Karpas-422 (cell line): Measurements from ENCODE around the gene ZNF692. TPM values are rescaled to one million over a fixed set of nuclear protein-coding genes. Genes with fewer than 3 reads are reported as not detected.

ENCODE experiments used
- DNase-seq: peaks from one replicate; pipeline ENCODE4 v3.0.0-alpha.2; 2015
- H2AFZ ChIP-seq: fragments of 200-600 bp; sonication (generic); 2 replicates; pipeline ENCODE4 v1.6.1; 2014; ENCODE audit warnings: antibody characterized with exemption, low read length, mixed read lengths
- H3K27ac ChIP-seq: fragments of 200-600 bp; sonication (generic); 2 replicates; pipeline ENCODE4 v1.5.1; 2014; ENCODE audit warnings: mild to moderate bottlenecking, low read length, moderate library complexity
- H3K27me3 ChIP-seq: fragments of 200-600 bp; sonication (generic); 2 replicates; pipeline ENCODE4 v1.6.1; 2014; ENCODE audit warnings: low read length, mixed read lengths
- H3K36me3 ChIP-seq: fragments of 200-600 bp; sonication (generic); 2 replicates; pipeline ENCODE4 v1.6.1; 2014; ENCODE audit warnings: low read length, mixed read lengths; ENCODE audit not compliant: insufficient read depth
- H3K4me1 ChIP-seq: fragments of 200-600 bp; sonication (generic); 2 replicates; pipeline ENCODE4 v1.6.1; 2014; ENCODE audit warnings: mild to moderate bottlenecking, low read length, mixed read lengths
- H3K4me2 ChIP-seq: fragments of 200-600 bp; sonication (generic); 2 replicates; pipeline ENCODE4 v1.6.1; 2014; ENCODE audit warnings: low read length, low read depth, mild to moderate bottlenecking; ENCODE audit not compliant: poor library complexity, severe bottlenecking
- H3K4me3 ChIP-seq: fragments of 200-600 bp; sonication (generic); 2 replicates; pipeline ENCODE4 v1.5.1; 2014; ENCODE audit warnings: mild to moderate bottlenecking, antibody characterized with exemption, low read length, mixed read lengths
- H3K79me2 ChIP-seq: fragments of 200-600 bp; sonication (generic); 2 replicates; pipeline ENCODE4 v1.6.1; 2014; ENCODE audit warnings: mild to moderate bottlenecking, low read length, mixed read lengths
- H3K9ac ChIP-seq: fragments of 200-600 bp; sonication (generic); 2 replicates; pipeline ENCODE4 v1.6.0; 2014; ENCODE audit warnings: low read length
- H3K9me2 ChIP-seq: fragments of 200-600 bp; sonication (generic), shearing (Covaris generic); replicated peaks from 2 replicates; pipeline ENCODE4 v1.6.0; 2014; ENCODE audit warnings: mild to moderate bottlenecking, low read length, moderate library complexity; ENCODE audit not compliant: insufficient read depth
- H3K9me3 ChIP-seq: fragments of 300-700, 200-600 bp; sonication (generic); 2 replicates; pipeline ENCODE4 v1.6.1; 2014; ENCODE audit warnings: low read length, mixed read lengths
- H4K20me1 ChIP-seq: fragments of 200-600 bp; sonication (generic); 2 replicates; pipeline ENCODE4 v1.6.1; 2014; ENCODE audit warnings: mild to moderate bottlenecking, antibody characterized with exemption, low read length, low read depth; ENCODE audit not compliant: insufficient read depth
- total RNA-seq: library from RNA; depleted of rRNA; stranded (reverse); fragments of >200 nt; shearing (Covaris generic); gene quantifications from 2 replicates; pipeline ENCODE4 v1.2.3, GENCODE V29; 2014; ENCODE audit warnings: low replicate concordance

ZNF692 gene
- total RNA-seq, 1 experiment from 2014 or later: 27.2 TPM

DNA sequence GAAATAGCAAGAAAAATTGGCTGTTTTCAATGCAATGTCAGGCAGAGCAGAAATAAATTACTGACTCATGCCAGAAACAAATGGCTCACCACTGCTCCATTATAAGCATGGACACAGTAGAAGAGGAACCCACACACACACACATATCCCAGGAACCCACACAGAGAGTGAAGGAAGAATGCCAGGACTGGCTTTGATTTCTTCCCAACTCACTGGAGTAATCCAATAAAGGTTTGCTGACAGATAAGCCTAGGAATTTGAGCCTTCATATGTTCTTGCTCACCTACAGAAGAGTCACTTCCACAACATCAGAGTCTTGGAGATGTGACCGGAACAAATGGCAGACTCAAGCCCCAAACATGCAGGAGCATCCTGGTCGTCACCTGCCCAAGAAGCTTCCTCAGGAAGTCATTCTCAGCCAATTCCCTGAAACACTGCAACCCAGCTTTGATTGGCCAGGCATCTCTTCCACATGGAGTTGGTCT is 35.3 kb downstream of the ZNF692 start:
- Histone ChIP-seq H4K20me1 (no peaks in the 10 kb centered on the region; the same call in 1 of the 2 replicates), H3K9me3 (no peaks in the 10 kb centered on the region), H3K9ac (no peak overlapping the region; the same call in 1 of the 2 replicates), H3K4me1 (peaks cover 69% of the 10 kb centered on the region), H3K79me2 (peaks cover 62% of the 10 kb centered on the region), H3K4me3 (peak overlapping the region; percentile 70; the same call in 1 of the 2 replicates), H3K27ac (no peak overlapping the region; the same call in 1 of the 2 replicates), H3K4me2 (peak overlapping the region; percentile 80), H3K36me3 (no peaks in the 10 kb centered on the region; the same call in 1 of the 2 replicates), H3K27me3 (no peaks in the 10 kb centered on the region), H2AFZ (no peak overlapping the region), H3K9me2 (no peaks in the 10 kb centered on the region)
- no peak for DNase-seq

DNA sequence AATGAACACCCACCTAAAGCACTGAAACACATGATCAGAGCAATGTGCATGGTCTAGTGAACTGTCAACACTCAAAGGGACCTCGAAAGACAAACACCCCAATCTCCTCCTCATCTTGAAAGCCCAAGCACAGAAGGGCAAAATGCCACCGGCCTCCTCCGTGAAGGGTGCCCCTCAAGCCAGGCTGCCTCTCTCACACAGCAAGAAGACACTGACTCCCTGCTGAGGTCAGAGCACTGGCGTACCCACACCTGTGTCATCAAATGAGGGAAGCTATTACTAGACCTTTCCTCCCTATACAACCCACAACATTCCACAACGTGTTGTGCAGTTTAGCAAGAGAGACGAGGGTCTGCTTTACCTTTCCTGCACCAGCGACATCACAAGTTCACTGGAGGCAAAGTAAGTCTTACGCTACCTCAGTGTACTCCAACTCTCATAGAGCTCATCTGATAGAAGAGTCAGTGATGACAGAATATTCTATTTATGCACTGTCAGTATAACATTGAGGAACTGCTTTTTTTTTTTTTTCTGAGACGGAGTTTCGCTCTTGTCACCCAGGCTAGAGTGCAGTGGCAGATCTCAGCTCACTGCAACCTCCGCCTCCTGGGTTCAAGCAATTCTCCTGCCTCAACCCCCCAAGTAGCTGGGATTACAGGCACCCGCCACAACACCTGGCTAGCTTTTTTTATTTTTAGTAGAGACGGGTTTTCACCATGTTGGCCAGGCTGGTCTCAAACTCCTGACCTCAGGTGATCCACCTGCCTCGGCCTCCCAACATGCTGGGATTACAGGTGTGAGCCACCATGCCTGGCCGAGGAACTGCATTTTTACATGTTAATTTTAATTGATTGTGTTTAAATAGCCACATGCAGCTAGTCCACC is 36.5 kb downstream of the ZNF692 start:
- peak overlapping the region; percentile 80 for H3K4me2 ChIP-seq
- peak overlapping the region; percentile 40; the same call in 1 of the 2 replicates for H3K9ac ChIP-seq
- peak overlapping the region; percentile 70; the same call in 1 of the 2 replicates for H3K4me3 ChIP-seq
- H3K27me3 ChIP-seq: no peaks in the 10 kb centered on the region
- H3K9me3 ChIP-seq: no peaks in the 10 kb centered on the region
- peak overlapping the region; percentile 54 for H3K27ac ChIP-seq
- peak; percentile 90 for DNase-seq
- no peaks in the 10 kb centered on the region; the same call in 1 of the 2 replicates for H3K36me3 ChIP-seq
- peaks cover 68% of the 10 kb centered on the region for H3K4me1 ChIP-seq
- peaks cover 67% of the 10 kb centered on the region for H3K79me2 ChIP-seq
- H2AFZ ChIP-seq: no peak overlapping the region
- H3K9me2 ChIP-seq: no peaks in the 10 kb centered on the region
- H4K20me1 ChIP-seq: no peaks in the 10 kb centered on the region; the same call in 1 of the 2 replicates

DNA sequence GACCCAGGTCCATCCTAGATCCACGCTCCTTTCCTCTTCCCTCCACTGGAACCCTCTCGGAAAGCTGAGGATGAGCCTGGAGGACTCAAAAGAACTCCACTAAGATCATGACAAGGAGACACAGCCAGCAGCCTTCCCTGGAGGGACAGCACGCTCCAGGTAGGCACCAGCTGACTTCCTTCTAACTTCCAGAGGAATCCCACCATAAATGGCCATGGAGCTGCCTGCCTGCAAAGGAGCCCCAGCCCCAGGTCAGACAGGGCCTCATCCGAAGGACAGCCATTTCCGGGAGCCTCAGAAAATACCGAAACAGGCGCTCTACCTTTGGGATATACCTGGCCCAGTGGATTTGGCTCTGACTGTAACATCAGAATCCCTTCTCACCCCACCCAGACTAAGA is 37.2 kb downstream of the ZNF692 start:
- Histone ChIP-seq H4K20me1 (no peaks in the 10 kb centered on the region; the same call in 1 of the 2 replicates), H3K9me3 (no peaks in the 10 kb centered on the region), H3K27ac (peak overlapping the region; percentile 54), H3K4me1 (peaks cover 61% of the 10 kb centered on the region), H3K9ac (no peak overlapping the region), H3K4me3 (peak overlapping the region; percentile 41; the same call in 1 of the 2 replicates), H3K79me2 (peaks cover 67% of the 10 kb centered on the region), H3K4me2 (peak overlapping the region; percentile 80), H3K27me3 (no peaks in the 10 kb centered on the region), H3K36me3 (no peaks in the 10 kb centered on the region; the same call in 1 of the 2 replicates), H2AFZ (no peak overlapping the region), H3K9me2 (no peaks in the 10 kb centered on the region)
- no peak for DNase-seq

DNA sequence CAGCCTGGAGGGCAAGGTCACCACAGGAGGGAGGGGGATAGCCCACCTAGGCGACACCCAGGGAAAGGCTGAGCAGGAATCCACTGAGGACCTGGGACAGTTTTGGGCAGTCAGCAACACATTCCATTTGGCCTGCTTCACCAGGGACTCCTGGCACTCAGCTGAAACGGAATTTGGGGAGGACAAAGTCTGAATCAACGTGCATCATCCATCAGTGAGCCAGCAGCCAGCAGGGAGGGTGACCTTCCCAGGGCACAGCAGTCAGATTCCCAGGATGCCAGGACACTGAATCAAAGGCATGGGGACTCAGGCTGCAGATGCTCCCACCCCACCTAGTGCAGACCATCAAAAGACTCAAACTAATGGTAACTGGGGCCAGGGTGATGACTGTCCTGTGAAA is 37.8 kb downstream of the ZNF692 start:
- no peaks in the 10 kb centered on the region for H3K27me3 ChIP-seq
- H3K9ac ChIP-seq: no peak overlapping the region
- no peaks in the 10 kb centered on the region for H3K9me2 ChIP-seq
- peaks cover 60% of the 10 kb centered on the region for H3K4me1 ChIP-seq
- H3K4me2 ChIP-seq: no peak overlapping the region
- H4K20me1 ChIP-seq: no peaks in the 10 kb centered on the region; the same call in 1 of the 2 replicates
- no peaks in the 10 kb centered on the region for H3K9me3 ChIP-seq
- H2AFZ ChIP-seq: no peak overlapping the region
- H3K4me3 ChIP-seq: no peak overlapping the region
- no peak overlapping the region for H3K27ac ChIP-seq
- peaks cover 67% of the 10 kb centered on the region for H3K79me2 ChIP-seq
- H3K36me3 ChIP-seq: peaks cover 2% of the 10 kb centered on the region; the same call in 1 of the 2 replicates
- DNase-seq: no peak

DNA sequence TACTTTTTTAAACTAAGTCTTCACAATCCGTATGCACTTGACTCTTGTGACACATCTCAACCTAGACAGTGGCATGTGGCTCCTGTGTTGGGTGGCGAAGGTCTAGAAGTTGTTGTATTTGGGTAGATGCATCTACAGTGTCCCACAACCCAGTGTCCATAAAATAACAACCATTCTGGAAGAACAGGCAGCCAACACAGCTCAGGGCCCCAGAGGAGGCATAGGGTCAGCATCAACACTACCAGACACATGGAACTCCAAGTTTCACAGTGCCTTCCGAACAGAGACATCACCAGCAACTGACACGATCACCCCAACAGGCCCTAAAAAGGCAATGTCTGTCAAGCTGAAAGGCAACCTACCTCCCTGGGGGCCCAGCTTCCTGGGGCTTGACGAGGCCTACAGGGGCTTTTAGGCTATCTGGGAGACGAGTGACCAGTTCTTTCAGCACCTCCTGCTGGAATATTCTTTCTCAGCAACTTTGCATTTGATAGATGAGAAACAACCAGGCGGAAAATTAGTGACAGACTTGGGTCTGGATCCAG is 38.8 kb downstream of the ZNF692 start:
- Histone ChIP-seq H3K9me2 (no peaks in the 10 kb centered on the region), H2AFZ (no peak overlapping the region), H4K20me1 (no peaks in the 10 kb centered on the region; the same call in 1 of the 2 replicates), H3K9me3 (no peaks in the 10 kb centered on the region), H3K36me3 (peaks cover 7% of the 10 kb centered on the region; the same call in 1 of the 2 replicates), H3K4me2 (no peak overlapping the region), H3K27me3 (no peaks in the 10 kb centered on the region), H3K4me1 (peaks cover 59% of the 10 kb centered on the region), H3K79me2 (peaks cover 62% of the 10 kb centered on the region), H3K4me3 (no peak overlapping the region), H3K9ac (no peak overlapping the region), H3K27ac (no peak overlapping the region)
- no peak for DNase-seq

DNA sequence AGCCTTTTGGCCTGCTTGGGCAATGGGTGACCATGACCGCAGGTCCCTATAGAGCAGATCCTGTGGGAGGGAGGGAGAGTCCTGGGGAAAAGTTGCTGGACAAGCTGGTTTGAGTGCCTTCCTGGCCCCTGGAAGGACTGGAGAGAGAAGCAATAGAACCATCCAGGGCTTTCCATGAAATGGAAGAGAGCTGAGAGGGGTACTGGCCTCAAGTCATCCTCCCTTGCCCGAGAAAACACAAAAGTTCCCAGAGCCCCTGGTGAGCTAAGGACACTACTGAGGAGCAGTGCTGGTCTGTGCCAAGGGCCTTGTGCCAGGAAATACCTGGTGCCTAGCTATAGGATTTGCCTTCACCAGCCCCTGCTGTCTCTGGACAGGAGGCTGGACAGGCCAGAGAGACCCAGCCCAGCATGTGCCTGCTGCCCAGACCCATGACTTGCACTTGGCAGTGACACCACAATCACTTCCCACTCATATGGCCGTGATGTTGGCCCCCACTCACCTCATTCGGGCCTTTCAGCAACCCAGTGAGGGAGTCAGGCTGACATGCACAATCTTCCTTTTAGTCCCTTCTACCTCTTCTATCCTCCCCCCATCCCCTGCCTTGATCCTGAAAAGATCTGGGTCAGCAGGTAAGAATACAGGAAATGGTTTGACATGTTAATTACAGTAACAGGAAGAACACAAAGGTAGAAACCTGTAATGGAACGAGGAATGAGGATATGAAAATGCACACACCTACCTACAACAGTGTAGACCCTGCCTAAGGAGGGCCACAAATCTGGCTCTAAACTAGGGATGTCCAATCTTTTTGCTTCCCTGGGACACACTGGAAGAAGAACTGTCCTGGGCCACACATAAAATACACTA is 40.1 kb downstream of the ZNF692 start:
- peaks cover 48% of the 10 kb centered on the region for H3K79me2 ChIP-seq
- H4K20me1 ChIP-seq: no peaks in the 10 kb centered on the region; the same call in 1 of the 2 replicates
- H3K4me1 ChIP-seq: peaks cover 55% of the 10 kb centered on the region
- H3K4me2 ChIP-seq: no peak overlapping the region
- H3K36me3 ChIP-seq: peaks cover 7% of the 10 kb centered on the region; the same call in 1 of the 2 replicates
- H3K27me3 ChIP-seq: no peaks in the 10 kb centered on the region
- no peak for DNase-seq
- no peak overlapping the region; the same call in 1 of the 2 replicates for H3K9ac ChIP-seq
- H3K9me2 ChIP-seq: no peaks in the 10 kb centered on the region
- no peaks in the 10 kb centered on the region for H3K9me3 ChIP-seq
- H2AFZ ChIP-seq: no peak overlapping the region
- no peak overlapping the region for H3K27ac ChIP-seq
- no peak overlapping the region for H3K4me3 ChIP-seq

DNA sequence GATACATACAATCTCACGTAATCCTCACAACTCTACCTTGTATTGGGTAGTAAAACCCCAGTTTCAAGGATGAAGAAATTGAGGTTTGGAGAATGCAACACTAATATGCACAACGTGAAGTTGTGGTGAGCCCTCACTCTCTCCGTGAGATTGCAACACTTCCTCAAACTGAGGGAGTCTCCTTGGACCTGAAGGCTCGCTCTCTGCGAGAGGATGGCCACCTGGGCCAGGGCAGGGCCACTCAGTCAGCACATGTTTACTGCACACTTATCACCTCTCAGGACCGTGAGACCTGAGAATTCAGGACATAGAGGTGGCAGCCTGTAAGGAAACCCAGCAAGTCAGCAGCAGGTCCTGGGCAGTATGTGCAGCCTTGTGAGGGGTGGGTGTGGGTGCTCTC is 41.8 kb downstream of the ZNF692 start:
- peaks cover 7% of the 10 kb centered on the region; the same call in 1 of the 2 replicates for H3K36me3 ChIP-seq
- H3K4me1 ChIP-seq: peaks cover 39% of the 10 kb centered on the region

More for the DNA sequence above, 41.8 kb downstream of the ZNF692 start:
- Histone ChIP-seq H3K4me3 (no peak overlapping the region), H3K9me3 (no peaks in the 10 kb centered on the region), H3K4me2 (no peak overlapping the region), H3K27me3 (no peaks in the 10 kb centered on the region), H3K79me2 (peaks cover 35% of the 10 kb centered on the region), H3K9me2 (no peaks in the 10 kb centered on the region), H3K9ac (no peak overlapping the region), H3K27ac (no peak overlapping the region), H2AFZ (no peak overlapping the region), H4K20me1 (no peaks in the 10 kb centered on the region; the same call in 1 of the 2 replicates)
- DNase-seq: no peak
